ENCODE data around the gene RERE. TPM values are rescaled to one million over a fixed set of nuclear protein-coding genes. Genes with fewer than 3 reads are reported as not detected.

The RERE gene
- total RNA-seq, 1 experiment from 2014 or later = 217 TPM

DNA sequence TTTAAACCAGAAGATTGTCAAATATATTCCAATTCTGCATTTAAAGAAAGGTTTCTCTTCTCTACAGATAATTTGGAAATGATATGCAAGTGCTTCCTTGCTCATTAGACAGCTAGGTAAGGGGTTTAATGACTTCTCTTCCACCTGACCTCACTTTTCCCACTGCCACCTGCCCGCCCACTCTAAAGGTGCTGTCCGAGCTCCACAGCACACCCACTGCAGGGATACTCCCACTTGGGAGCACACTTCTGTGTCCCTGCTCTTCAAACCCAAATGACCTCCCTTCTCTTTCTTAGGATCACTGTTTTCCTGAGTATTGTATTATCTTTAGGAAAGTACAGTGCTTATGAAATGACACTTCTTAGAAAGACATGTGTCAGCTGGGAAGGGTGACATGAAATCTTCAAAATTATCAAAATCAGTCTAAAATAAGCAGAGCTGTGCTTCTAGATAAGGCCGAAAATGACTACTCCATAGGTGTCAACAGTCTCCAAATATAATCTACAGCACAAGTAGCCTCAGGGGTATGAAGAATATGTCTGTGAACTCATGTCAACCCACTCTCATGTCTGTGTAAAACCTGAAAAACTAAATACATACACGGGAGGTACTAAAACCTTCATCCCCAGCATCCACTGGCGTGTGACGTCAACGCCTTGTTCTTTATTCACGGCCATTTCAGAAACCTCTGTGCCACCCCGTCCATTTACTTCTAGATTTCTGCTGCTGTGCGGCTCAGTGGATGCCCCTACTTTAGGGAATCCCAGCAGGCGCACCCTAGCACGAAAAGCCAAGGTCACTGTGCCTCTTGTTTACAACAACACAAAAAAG, 428.5 kb downstream of the RERE start:
- Histone ChIP-seq H3K36me3 (ENCODE audit: control insufficient read depth, insufficient read depth, low read length) (peaks cover 14% of the 10 kb centered on the region), H3K9me3 (ENCODE audit: control insufficient read depth, insufficient read depth, low read depth, low read length) (no peaks in the 10 kb centered on the region), H3K4me3 (ENCODE audit: low read depth in 2 of 2, low read length in 2 of 2) (no peak overlapping the region), H3K27ac (ENCODE audit: low read length) (no peak overlapping the region), H3K27me3 (ENCODE audit: control insufficient read depth, insufficient read depth, low read length) (no peaks in the 10 kb centered on the region), H3K4me1 (ENCODE audit: control insufficient read depth, insufficient read depth, low read length) (peaks cover 43% of the 10 kb centered on the region)
- ATAC-seq (no peak), DNase-seq (ENCODE audit: low read depth, low spot score) (no peak)
- CTCF ChIA-PET = interaction anchor here (0.6 kb wide), 1 partner anchor 15 kb away, joined by 3 read pairs; no protein-coding TSS in a partner anchor
- intact Hi-C loops (cut with micrococcal nuclease; ENCODE audit: unreplicated experiment) = no loop called here
- in situ Hi-C loops (cut with HindIII; ENCODE audit: low pct_unique_long_range_greater_than_20kb, low sequenced_read_pairs) = no loop called here
- POLR2A ChIA-PET = no interaction called here
- TF ChIP-seq, protein P1, sequence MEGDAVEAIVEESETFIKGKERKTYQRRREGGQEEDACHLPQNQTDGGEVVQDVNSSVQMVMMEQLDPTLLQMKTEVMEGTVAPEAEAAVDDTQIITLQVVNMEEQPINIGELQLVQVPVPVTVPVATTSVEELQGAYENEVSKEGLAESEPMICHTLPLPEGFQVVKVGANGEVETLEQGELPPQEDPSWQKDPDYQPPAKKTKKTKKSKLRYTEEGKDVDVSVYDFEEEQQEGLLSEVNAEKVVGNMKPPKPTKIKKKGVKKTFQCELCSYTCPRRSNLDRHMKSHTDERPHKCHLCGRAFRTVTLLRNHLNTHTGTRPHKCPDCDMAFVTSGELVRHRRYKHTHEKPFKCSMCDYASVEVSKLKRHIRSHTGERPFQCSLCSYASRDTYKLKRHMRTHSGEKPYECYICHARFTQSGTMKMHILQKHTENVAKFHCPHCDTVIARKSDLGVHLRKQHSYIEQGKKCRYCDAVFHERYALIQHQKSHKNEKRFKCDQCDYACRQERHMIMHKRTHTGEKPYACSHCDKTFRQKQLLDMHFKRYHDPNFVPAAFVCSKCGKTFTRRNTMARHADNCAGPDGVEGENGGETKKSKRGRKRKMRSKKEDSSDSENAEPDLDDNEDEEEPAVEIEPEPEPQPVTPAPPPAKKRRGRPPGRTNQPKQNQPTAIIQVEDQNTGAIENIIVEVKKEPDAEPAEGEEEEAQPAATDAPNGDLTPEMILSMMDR (IDR thresholded peaks at IDR 0.05) = no peak
- no peak for TF ChIP-seq SIN3A (IDR thresholded peaks at IDR 0.05; ENCODE audit: borderline replicate concordance, insufficient read depth, low read depth, low read length)
- BruUV-seq (replicated peaks) = no TSS peak

DNA sequence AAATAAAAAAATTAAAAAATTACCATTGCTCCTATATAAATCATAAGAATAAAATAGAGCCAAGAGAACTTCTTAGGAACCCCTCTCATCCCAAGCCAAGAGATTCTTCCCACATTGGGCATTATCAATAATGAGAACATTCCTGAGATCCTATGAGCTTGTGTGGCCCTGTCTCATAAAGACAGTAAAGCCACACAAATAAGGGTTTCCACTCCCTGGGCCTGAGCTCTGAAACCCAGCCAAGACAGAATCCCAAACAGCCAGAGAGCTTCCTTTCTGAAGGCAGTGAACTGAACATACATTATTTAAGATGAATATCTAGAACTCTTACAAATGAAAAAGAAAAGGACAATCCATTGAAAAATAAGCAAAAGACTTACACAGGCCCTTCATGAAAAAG, 431.2 kb downstream of the RERE start:
- H3K36me3 ChIP-seq (ENCODE audit: control insufficient read depth, insufficient read depth, low read length) = peaks cover 11% of the 10 kb centered on the region
- ChIA-PET POLR2A (interaction anchor here (0.6 kb wide), 2 partner anchors 14 to 744 kb away, joined by 5 to 6 read pairs; no protein-coding TSS in a partner anchor), CTCF (interaction anchor here (0.6 kb wide), 1 partner anchor 13 kb away, joined by 4 read pairs; no protein-coding TSS in a partner anchor)
- H3K9me3 ChIP-seq (ENCODE audit: control insufficient read depth, insufficient read depth, low read depth, low read length) = no peaks in the 10 kb centered on the region
- in situ Hi-C loops (cut with HindIII; ENCODE audit: low pct_unique_long_range_greater_than_20kb, low sequenced_read_pairs) (no loop called here), intact Hi-C loops (cut with micrococcal nuclease; ENCODE audit: unreplicated experiment) (no loop called here)
- BruUV-seq (replicated peaks) = no TSS peak
- peaks cover 35% of the 10 kb centered on the region for H3K4me1 ChIP-seq (ENCODE audit: control insufficient read depth, insufficient read depth, low read length)
- H3K4me3 ChIP-seq (ENCODE audit: low read depth in 2 of 2, low read length in 2 of 2) = no peak overlapping the region
- ATAC-seq = no peak
- H3K27ac ChIP-seq (ENCODE audit: low read length) = 0 out of 2 replicates have a peak overlapping the region, but pooled peaks have one; percentile 11
- no peaks in the 10 kb centered on the region for H3K27me3 ChIP-seq (ENCODE audit: control insufficient read depth, insufficient read depth, low read length)
- TF ChIP-seq POLR2AphosphoS5 (IDR thresholded peaks at IDR 0.05; ENCODE audit: low read depth, low read length) (no peak), TCF7L2 (IDR thresholded peaks at IDR 0.05; ENCODE audit: low read depth, low read length) (no peak), SIN3A (IDR thresholded peaks at IDR 0.05; ENCODE audit: borderline replicate concordance, insufficient read depth, low read depth, low read length) (no peak)
- TF ChIP-seq, protein P2, sequence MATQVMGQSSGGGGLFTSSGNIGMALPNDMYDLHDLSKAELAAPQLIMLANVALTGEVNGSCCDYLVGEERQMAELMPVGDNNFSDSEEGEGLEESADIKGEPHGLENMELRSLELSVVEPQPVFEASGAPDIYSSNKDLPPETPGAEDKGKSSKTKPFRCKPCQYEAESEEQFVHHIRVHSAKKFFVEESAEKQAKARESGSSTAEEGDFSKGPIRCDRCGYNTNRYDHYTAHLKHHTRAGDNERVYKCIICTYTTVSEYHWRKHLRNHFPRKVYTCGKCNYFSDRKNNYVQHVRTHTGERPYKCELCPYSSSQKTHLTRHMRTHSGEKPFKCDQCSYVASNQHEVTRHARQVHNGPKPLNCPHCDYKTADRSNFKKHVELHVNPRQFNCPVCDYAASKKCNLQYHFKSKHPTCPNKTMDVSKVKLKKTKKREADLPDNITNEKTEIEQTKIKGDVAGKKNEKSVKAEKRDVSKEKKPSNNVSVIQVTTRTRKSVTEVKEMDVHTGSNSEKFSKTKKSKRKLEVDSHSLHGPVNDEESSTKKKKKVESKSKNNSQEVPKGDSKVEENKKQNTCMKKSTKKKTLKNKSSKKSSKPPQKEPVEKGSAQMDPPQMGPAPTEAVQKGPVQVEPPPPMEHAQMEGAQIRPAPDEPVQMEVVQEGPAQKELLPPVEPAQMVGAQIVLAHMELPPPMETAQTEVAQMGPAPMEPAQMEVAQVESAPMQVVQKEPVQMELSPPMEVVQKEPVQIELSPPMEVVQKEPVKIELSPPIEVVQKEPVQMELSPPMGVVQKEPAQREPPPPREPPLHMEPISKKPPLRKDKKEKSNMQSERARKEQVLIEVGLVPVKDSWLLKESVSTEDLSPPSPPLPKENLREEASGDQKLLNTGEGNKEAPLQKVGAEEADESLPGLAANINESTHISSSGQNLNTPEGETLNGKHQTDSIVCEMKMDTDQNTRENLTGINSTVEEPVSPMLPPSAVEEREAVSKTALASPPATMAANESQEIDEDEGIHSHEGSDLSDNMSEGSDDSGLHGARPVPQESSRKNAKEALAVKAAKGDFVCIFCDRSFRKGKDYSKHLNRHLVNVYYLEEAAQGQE (IDR thresholded peaks at IDR 0.05; ENCODE audit: insufficient read depth in 1 of 2, low read depth in 2 of 2, low read length in 1 of 2) = no peak
- TF ChIP-seq, protein P1 (IDR thresholded peaks at IDR 0.05) = no peak
- no peak for DNase-seq (ENCODE audit: low read depth, low spot score)

All from Panc1 (cell line).